ENCODE measurements around the gene OLFM2.

DNA sequence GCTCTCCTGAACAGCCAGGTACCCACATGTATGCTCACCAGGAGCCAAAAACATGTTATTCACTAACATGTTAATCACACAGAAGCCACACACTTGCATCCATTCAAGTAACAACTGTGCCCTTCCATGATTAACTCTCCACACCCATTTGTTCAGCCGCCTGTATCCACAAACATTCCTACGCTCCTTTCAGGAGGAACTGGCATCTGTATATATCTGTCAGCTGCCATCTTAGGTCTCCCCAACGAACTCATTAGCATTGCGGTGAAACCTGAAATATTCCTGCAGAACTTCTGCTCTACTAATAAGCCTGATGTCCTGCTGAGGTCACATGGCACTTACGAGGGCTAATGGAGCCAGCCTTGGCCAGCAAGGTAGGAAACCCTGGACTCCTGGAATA lies 33.0 kb downstream of the OLFM2 start:
- TF ChIP-seq, protein P1, sequence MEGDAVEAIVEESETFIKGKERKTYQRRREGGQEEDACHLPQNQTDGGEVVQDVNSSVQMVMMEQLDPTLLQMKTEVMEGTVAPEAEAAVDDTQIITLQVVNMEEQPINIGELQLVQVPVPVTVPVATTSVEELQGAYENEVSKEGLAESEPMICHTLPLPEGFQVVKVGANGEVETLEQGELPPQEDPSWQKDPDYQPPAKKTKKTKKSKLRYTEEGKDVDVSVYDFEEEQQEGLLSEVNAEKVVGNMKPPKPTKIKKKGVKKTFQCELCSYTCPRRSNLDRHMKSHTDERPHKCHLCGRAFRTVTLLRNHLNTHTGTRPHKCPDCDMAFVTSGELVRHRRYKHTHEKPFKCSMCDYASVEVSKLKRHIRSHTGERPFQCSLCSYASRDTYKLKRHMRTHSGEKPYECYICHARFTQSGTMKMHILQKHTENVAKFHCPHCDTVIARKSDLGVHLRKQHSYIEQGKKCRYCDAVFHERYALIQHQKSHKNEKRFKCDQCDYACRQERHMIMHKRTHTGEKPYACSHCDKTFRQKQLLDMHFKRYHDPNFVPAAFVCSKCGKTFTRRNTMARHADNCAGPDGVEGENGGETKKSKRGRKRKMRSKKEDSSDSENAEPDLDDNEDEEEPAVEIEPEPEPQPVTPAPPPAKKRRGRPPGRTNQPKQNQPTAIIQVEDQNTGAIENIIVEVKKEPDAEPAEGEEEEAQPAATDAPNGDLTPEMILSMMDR (IDR thresholded peaks at IDR 0.05; ENCODE audit: insufficient read depth, low read length) = no peak
- no peak for TF ChIP-seq GABPA (IDR thresholded peaks at IDR 0.05; ENCODE audit: low read depth)
